C4-2B (cell line): ENCODE measurements around the gene MYCT1.

Source experiments
- CTCF ChIP-seq: fragments of 450-650 bp; conservative IDR thresholded peaks from 2 replicates; pipeline ENCODE4 v1.5.1; 2017; ENCODE audit warnings: mild to moderate bottlenecking
- ZFX ChIP-seq: fragments of 450-650 bp; IDR thresholded peaks from 2 replicates; pipeline ENCODE4 v1.6.1; 2017

GRCh38 chr6:152720974-152721373 is 23.3 kb downstream of the MYCT1 start:
- TF ChIP-seq CTCF, result no peak
- TF ChIP-seq ZFX, result no peak
